Colonic mucosa (tissue), 4 donors: Measurements from ENCODE around the gene DTNBP1. TPM values are rescaled to one million over a fixed set of nuclear protein-coding genes. Genes with fewer than 3 reads are reported as not detected.

ENCODE experiments used
- DNase-seq: peaks from one replicate; pipeline ENCODE4 v3.0.0-alpha.2; 2020
- H3K27ac ChIP-seq: fragments of 200-600 bp; one replicate; pipeline ENCODE4 v1.8.0; 2021
- H3K27me3 ChIP-seq: fragments of 200-600 bp; one replicate; pipeline ENCODE4 v1.8.0; 2021
- H3K36me3 ChIP-seq: fragments of 200-600 bp; one replicate; pipeline ENCODE4 v1.8.0; 2021
- H3K4me1 ChIP-seq: fragments of 200-600 bp; one replicate; pipeline ENCODE4 v1.8.0; 2021; ENCODE audit warnings: mild to moderate bottlenecking
- H3K4me3 ChIP-seq: fragments of 200-600 bp; one replicate; pipeline ENCODE4 v1.8.0; 2021
- H3K9ac ChIP-seq, 2 donors: one replicate each; pipeline ENCODE4 v1.7.0; 2013; ENCODE audit warnings: control low read depth in 2 of 2, low read depth in 2 of 2, low read length in 2 of 2
- H3K9me3 ChIP-seq: fragments of 200-600 bp; one replicate; pipeline ENCODE4 v1.8.0; 2021
- CTCF ChIP-seq: fragments of 200-600 bp; IDR thresholded peaks from one replicate; pipeline ENCODE4 v1.8.0; 2022; ENCODE audit warnings: antibody characterized with exemption, mild to moderate bottlenecking
- intact Hi-C: fragments of 100-400 bp; cut with DNase I; formaldehyde crosslinking; loops from one replicate; pipeline ENCODE4 v1.14.1; 2022
- total RNA-seq, 2 donors: library from RNA; stranded (reverse); fragmentation: NEBNext Ultra II Directional in 1 of 2; extraction: Animal tissue kit (Norgen Biotek cat#: 25700) in 1 of 2; gene quantifications; one replicate each; pipeline ENCODE4 v1.2.1, GENCODE V29; 2021
- donor health status: healthy.
- donor health status: DM: no; HTN: no; CAD: no.
- donor health status: DM: no; HTN: no; CAD: no.

Gene DTNBP1
- total RNA-seq, 2 donors from 2014 or later: 17.4 to 22.0 TPM

GRCh38 chr6:15484140-15484539 lies 178.7 kb downstream of the DTNBP1 start:
- no peaks in the 10 kb centered on the region for H3K27me3 ChIP-seq
- DNase-seq: no peak
- H3K9ac ChIP-seq: no peak overlapping the region
- no peak overlapping the region for H3K4me3 ChIP-seq
- H3K27ac ChIP-seq: no peak overlapping the region
- H3K4me1 ChIP-seq: no peaks in the 10 kb centered on the region
- no peaks in the 10 kb centered on the region for H3K9me3 ChIP-seq
- intact Hi-C loops: no loop called here
- no peaks in the 10 kb centered on the region for H3K36me3 ChIP-seq
- TF ChIP-seq CTCF: no peak

GRCh38 chr6:15483060-15483459 lies 179.8 kb downstream of the DTNBP1 start:
- no peak overlapping the region for H3K27ac ChIP-seq
- no peaks in the 10 kb centered on the region for H3K36me3 ChIP-seq
- H3K4me1 ChIP-seq: no peaks in the 10 kb centered on the region
- no peaks in the 10 kb centered on the region for H3K9me3 ChIP-seq
- intact Hi-C loops: no loop called here
- no peak for TF ChIP-seq CTCF
- H3K9ac ChIP-seq: no peak overlapping the region
- H3K4me3 ChIP-seq: no peak overlapping the region
- no peak for DNase-seq
- H3K27me3 ChIP-seq: no peaks in the 10 kb centered on the region

GRCh38 chr6:15481390-15482291 lies 181.2 kb downstream of the DTNBP1 start:
- Histone ChIP-seq H3K27ac (no peak overlapping the region), H3K9me3 (no peaks in the 10 kb centered on the region), H3K4me1 (no peaks in the 10 kb centered on the region), H3K9ac (no peak overlapping the region), H3K4me3 (no peak overlapping the region), H3K36me3 (no peaks in the 10 kb centered on the region), H3K27me3 (no peaks in the 10 kb centered on the region)
- DNase-seq: no peak
- intact Hi-C loops: no loop called here
- TF ChIP-seq CTCF: no peak

GRCh38 chr6:15480525-15480924 lies 182.3 kb downstream of the DTNBP1 start:
- TF ChIP-seq CTCF: no peak
- no peaks in the 10 kb centered on the region for H3K4me1 ChIP-seq
- intact Hi-C loops: no loop called here

GRCh38 chr6:15479761-15480160 lies 183.1 kb downstream of the DTNBP1 start:
- Histone ChIP-seq H3K4me3 (no peak overlapping the region), H3K9ac (no peak overlapping the region), H3K27ac (no peak overlapping the region), H3K27me3 (no peaks in the 10 kb centered on the region), H3K4me1 (no peaks in the 10 kb centered on the region), H3K36me3 (no peaks in the 10 kb centered on the region), H3K9me3 (no peaks in the 10 kb centered on the region)
- no peak for TF ChIP-seq CTCF
- intact Hi-C loops: no loop called here
- DNase-seq: no peak

More at GRCh38 chr6:15480525-15480924, 182.3 kb downstream of the DTNBP1 start:
- no peak for DNase-seq
- Histone ChIP-seq H3K4me3 (no peak overlapping the region), H3K9ac (no peak overlapping the region), H3K27me3 (no peaks in the 10 kb centered on the region), H3K36me3 (no peaks in the 10 kb centered on the region), H3K9me3 (no peaks in the 10 kb centered on the region), H3K27ac (no peak overlapping the region)
